Loucy (cell line): ENCODE results near the gene GAL3ST2.

Source experiments
- H2AFZ ChIP-seq: fragments of 200-600 bp; sonication (generic); 2 replicates; pipeline ENCODE4 v1.6.0; 2016; ENCODE audit warnings: antibody characterized with exemption, mild to moderate bottlenecking, low read length, moderate library complexity
- H3F3A ChIP-seq: fragments of 200-600 bp; 2 replicates; pipeline ENCODE4 v1.6.0; 2016; ENCODE audit warnings: antibody characterized with exemption, low read depth, mild to moderate bottlenecking
- H3K27me3 ChIP-seq: fragments of 200-600 bp; sonication (generic); 2 replicates; pipeline ENCODE4 v1.6.1; 2014; ENCODE audit warnings: low read length, mild to moderate bottlenecking; ENCODE audit not compliant: insufficient read depth, poor library complexity, severe bottlenecking
- H3K36me3 ChIP-seq: fragments of 200-600 bp; sonication (generic); 2 replicates; pipeline ENCODE4 v1.6.1; 2016; ENCODE audit warnings: low read length; ENCODE audit not compliant: insufficient read depth
- H3K4me1 ChIP-seq: fragments of 200-600 bp; sonication (generic); 2 replicates; pipeline ENCODE4 v1.5.1; 2014; ENCODE audit warnings: low read length, mild to moderate bottlenecking; ENCODE audit not compliant: insufficient read depth, poor library complexity, severe bottlenecking
- H3K4me2 ChIP-seq: fragments of 200-600 bp; sonication (generic); 2 replicates; pipeline ENCODE4 v1.6.0; 2014; ENCODE audit warnings: antibody characterized with exemption, low read length, low read depth, mild to moderate bottlenecking; ENCODE audit not compliant: poor library complexity, severe bottlenecking
- H3K4me3 ChIP-seq: fragments of 200-600 bp; sonication (generic); 2 replicates; pipeline ENCODE4 v1.5.1; 2014; ENCODE audit warnings: low read length, mild to moderate bottlenecking, mixed read lengths; ENCODE audit not compliant: poor library complexity, severe bottlenecking
- H3K79me2 ChIP-seq: fragments of 200-600 bp; sonication (generic); 2 replicates; pipeline ENCODE4 v1.6.1; 2014; ENCODE audit warnings: low read length; ENCODE audit not compliant: insufficient read depth
- H3K9ac ChIP-seq: fragments of 200-600 bp; sonication (generic); 2 replicates; pipeline ENCODE4 v1.6.0; 2014; ENCODE audit warnings: mild to moderate bottlenecking, low read depth, low read length, moderate library complexity; ENCODE audit not compliant: poor library complexity, severe bottlenecking
- H3K9me2 ChIP-seq: fragments of 200-600 bp; sonication (generic); replicated peaks from 2 replicates; pipeline ENCODE4 v1.6.1; 2016; ENCODE audit warnings: low read depth, low read length, mixed read lengths
- H3K9me3 ChIP-seq: fragments of 200-600 bp; sonication (generic); 2 replicates; pipeline ENCODE4 v1.6.1; 2014; ENCODE audit warnings: mild to moderate bottlenecking, antibody characterized with exemption, low read length, low read depth; ENCODE audit not compliant: insufficient read depth
- H4K20me1 ChIP-seq: fragments of 200-600 bp; sonication (generic); 2 replicates; pipeline ENCODE4 v1.6.0; 2014; ENCODE audit warnings: antibody characterized with exemption, low read length, mild to moderate bottlenecking; ENCODE audit not compliant: insufficient read depth, poor library complexity, severe bottlenecking
- CTCF ChIP-seq: fragments of 200-600 bp; sonication (generic); conservative IDR thresholded peaks from 2 replicates; pipeline ENCODE4 v1.5.1; 2014; ENCODE audit warnings: mild to moderate bottlenecking, antibody characterized with exemption, low read length
- EZH2phosphoT487 ChIP-seq: fragments of 200-600 bp; IDR thresholded peaks from 2 replicates; pipeline ENCODE4 v1.6.1; 2018; ENCODE audit warnings: antibody characterized with exemption, mild to moderate bottlenecking, moderate library complexity, borderline replicate concordance

GAL3ST2 gene

GRCh38 chr2:241795021-241795999 is 18.7 kb downstream of the GAL3ST2 start:
- H2AFZ ChIP-seq: no peak overlapping the region

GRCh38 chr2:241796209-241796608 is 19.6 kb downstream of the GAL3ST2 start:
- Histone ChIP-seq H3K9me3 (no peaks in the 10 kb centered on the region; the same call in 1 of the 2 replicates), H2AFZ (no peak overlapping the region), H3K79me2 (no peaks in the 10 kb centered on the region), H4K20me1 (no peaks in the 10 kb centered on the region), H3K4me3 (no peak overlapping the region), H3K9me2 (no peaks in the 10 kb centered on the region), H3K4me1 (no peaks in the 10 kb centered on the region), H3K4me2 (no peak overlapping the region), H3K27me3 (no peaks in the 10 kb centered on the region), H3F3A (no peaks in the 10 kb centered on the region), H3K36me3 (no peaks in the 10 kb centered on the region), H3K9ac (no peak overlapping the region)
- TF ChIP-seq CTCF: no peak
- TF ChIP-seq EZH2phosphoT487: no peak

More at GRCh38 chr2:241795021-241795999, 18.7 kb downstream of the GAL3ST2 start:
- Histone ChIP-seq H3F3A (no peaks in the 10 kb centered on the region), H3K4me3 (no peak overlapping the region), H3K9me2 (no peaks in the 10 kb centered on the region), H3K4me2 (no peak overlapping the region), H3K4me1 (no peaks in the 10 kb centered on the region), H3K27me3 (no peaks in the 10 kb centered on the region), H4K20me1 (no peaks in the 10 kb centered on the region), H3K79me2 (no peaks in the 10 kb centered on the region), H3K9me3 (no peaks in the 10 kb centered on the region; the same call in 1 of the 2 replicates), H3K9ac (no peak overlapping the region), H3K36me3 (no peaks in the 10 kb centered on the region)
- TF ChIP-seq EZH2phosphoT487: no peak
- TF ChIP-seq CTCF: no peak

GRCh38 chr2:241796610-241797138 is 20.1 kb downstream of the GAL3ST2 start:
- no peaks in the 10 kb centered on the region for H3K4me1 ChIP-seq
- TF ChIP-seq EZH2phosphoT487 (no peak), CTCF (no peak)
- no peak overlapping the region for H3K4me2 ChIP-seq

More at GRCh38 chr2:241796610-241797138, 20.1 kb downstream of the GAL3ST2 start:
- H3K36me3 ChIP-seq: no peaks in the 10 kb centered on the region
- no peaks in the 10 kb centered on the region for H3K9me3 ChIP-seq
- no peaks in the 10 kb centered on the region for H4K20me1 ChIP-seq
- H3K4me3 ChIP-seq: no peak overlapping the region
- no peaks in the 10 kb centered on the region for H3K79me2 ChIP-seq
- H3F3A ChIP-seq: no peaks in the 10 kb centered on the region
- H3K27me3 ChIP-seq: no peaks in the 10 kb centered on the region
- H2AFZ ChIP-seq: no peak overlapping the region
- no peaks in the 10 kb centered on the region for H3K9me2 ChIP-seq
- no peak overlapping the region for H3K9ac ChIP-seq
